DMS 273 (cell line): ENCODE results near the gene GHR.

Source experiments
- DNase-seq: peaks from one replicate; lab custom pipeline; 2025; ENCODE audit not compliant: unreplicated experiment; lab: John Stamatoyannopoulos, UW

Gene GHR

DNA sequence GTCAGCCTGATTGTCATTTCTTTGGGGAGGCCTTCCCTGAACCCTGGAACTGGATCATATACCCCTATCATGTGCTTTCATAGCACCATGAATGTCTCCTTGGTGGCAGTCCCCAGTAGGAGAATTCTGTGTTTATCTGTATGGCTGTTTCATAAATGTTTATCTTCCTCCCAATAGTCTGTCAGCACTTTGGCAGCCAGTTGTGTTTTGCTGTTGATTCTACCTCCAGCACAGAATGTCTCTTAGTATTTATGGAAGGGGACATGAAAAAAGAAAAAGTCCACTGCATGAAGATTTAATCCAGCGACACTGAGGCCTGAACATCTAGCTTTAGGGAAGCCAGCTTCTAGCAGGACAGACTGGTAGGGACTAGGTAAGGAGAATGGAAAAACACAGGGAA lies 38.3 kb downstream of the GHR start:
- no peak for DNase-seq

DNA sequence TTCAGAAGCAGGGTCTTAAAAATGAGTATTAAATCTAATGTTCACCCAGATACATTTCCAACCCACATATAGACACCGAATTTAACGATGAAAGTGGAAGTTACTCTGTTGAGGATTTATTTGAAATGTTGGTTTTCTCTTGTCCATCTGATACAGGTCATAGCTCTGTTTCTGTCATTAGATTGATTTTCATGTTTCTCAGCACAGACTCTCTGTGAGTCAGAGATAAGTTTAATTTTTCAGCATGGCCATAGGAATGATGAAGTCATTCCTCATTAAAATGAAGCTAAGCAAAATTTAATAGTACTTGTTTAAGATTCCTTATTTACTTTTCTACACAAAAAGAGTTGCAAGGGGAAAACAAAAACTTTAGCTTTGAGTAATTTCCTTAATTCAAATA lies 38.8 kb downstream of the GHR start:
- DNase-seq, result no peak

DNA sequence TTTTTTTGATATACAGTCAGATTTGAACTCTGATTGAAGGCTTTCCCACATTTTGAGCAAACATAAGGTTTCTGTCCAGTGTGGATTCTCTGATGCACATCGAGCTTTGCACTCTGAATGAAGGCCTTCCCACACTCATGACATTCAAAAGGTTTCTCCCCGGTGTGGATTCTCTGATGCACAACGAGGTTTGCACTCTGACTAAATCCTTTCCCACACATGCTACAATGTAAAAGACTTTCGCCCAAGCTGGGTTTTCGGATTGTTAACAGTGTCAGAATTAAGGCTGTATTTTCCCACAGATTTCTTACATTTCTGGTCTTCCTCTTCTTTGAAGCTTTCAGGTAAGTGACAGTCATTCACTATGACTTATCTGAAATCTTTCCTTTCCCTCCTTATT lies 44.3 kb downstream of the GHR start:
- no peak for DNase-seq

DNA sequence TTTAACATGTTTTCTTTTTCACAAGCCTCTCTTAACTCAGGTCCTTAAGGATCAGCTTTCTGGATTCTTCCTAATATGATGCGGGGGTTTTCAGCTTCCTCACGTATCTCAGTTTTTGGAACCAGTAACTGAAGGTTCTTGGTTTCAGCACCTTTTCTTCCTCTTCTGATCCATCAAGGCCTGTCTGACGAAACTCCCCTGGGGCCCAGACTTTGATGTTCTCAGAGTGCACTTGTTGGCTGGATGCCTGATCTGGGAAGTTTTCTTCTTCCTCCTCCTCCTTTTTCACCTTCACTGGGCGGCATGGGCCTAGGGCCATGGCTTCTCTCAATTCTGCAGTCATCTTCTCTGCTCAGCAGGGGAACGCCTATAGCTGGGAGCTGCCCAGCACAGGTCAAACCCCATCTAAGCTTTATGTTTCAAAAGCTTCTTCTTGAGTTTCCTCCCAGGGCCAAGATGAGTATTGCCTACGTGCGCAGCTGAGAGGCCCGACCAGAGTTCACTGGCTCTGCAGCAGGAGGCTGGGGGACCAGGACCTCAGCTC lies 44.8 kb downstream of the GHR start:
- DNase-seq, result no peak

DNA sequence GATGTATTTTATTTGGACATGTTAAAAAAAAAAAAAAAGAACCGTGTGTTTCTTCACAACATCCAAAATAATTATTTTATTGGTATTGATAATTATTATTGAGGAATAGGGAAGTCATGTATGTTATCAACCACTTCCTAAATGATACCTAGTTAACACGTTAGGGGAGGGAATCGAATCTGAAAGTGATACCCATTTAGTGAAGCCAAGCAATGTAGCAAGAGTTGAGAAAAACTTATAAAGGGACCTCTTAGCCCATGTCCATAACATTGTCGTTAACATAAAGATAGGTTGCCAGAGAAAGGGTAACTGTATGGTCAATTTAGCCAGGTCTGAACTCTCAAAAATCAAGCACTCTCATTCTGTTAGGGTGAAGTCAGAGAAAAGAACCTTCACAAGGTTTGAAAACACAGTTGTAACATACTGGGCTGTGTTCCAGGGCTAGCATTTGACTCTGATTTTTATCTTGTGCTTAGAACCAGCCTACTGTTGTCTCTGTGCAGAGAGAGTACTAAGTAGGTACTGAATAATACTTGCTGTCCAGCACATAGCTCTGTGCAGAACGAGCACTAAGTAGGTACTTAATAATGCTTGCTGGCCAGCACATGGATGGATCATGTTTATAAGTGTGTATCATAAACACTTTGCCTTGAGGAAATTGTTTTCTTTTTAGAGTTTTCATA lies 60.4 kb downstream of the GHR start:
- no peak for DNase-seq

DNA sequence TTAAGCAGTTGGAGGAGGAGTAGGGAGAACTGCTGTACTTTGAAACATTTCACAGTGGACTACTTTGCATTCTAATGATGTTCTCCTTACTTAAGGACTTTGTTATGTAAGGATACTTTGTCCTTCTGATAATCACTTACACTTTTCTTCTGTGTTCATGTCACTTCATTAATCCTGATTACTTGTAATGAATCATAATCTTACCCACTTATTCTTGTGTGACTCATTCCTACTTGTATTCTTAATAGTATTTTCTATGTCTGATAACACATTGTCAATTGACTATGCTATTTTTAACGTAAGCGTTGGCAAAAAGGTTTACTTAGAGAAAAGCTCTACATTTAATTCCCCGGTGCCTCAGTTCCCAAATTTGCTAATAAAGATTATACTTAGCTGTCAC lies 63.8 kb downstream of the GHR start:
- DNase-seq, result no peak

DNA sequence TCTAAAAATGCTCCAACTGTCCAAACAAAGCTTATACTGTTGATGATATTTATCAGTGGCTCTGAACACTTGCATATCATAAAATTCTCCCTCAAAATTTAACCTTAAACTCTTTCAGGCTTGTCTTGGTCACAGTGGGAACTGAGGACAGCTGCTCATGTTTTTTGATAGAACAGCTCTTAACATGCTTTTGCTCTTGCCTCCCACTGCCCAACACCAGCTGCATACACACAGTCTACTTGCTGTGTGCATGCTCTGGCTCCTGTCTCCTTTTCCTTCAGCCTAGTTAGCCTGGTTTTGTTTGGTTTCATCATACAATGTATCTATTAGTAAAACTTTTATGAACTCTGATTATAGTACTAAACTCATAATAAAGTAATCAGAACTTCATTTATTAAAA lies 64.6 kb downstream of the GHR start:
- no peak for DNase-seq

DNA sequence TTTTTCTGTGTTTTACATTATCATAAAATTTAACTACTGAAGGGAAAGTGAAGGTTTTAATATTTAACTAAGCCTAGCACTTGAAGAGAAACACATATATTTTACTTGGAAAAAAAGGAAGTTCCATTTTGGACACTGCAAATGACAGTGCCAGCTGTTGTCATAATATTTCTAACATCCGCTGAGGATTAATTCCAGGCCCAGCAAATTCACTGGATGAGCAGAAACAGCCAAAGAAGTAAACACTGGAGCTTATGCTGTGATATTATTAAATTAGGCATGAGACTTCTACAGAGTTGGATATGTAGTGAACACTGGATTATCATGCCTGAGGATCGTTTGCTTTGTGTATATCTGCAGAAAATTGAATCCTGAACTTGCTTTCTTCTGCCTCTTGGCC lies 67.6 kb downstream of the GHR start:
- no peak for DNase-seq

DNA sequence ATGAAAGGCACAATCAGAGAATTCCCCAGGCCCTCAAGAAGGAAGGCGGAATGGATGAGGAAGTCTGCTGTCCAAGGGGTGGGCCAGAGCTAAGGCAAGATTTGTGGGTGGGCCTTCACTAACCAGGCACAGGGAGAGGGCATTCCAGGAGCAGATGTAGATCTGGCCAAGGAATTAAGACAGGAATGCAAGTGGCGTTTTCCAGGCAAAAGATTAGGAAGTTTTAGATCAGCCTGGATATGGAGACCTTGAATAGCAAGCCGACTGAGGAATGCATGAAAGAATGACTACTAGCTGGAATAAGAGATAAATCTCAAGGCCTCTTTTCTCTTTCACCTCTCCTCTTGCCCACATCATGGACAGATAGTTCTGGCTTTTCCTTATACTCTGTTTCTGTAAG lies 68.5 kb downstream of the GHR start:
- no peak for DNase-seq

DNA sequence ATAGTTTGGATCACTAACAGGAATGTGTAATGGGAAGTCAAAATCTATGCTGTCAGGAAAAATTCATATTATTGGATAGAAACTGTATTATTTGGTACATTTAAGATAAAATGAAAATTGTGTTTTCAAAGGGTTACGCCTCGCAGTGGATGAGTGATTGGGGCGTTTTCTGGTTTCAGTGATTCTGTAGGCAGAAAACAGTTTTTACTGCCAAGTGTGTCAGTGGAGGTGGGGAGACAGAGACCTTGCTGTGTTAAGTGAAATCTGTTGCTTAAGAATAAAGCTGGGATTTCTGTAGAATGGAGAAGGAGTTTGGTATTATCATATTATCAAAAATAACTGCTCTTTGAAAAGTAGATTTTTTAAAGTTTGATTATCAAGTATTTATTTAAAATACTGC lies 69.7 kb downstream of the GHR start:
- DNase-seq, result no peak

DNA sequence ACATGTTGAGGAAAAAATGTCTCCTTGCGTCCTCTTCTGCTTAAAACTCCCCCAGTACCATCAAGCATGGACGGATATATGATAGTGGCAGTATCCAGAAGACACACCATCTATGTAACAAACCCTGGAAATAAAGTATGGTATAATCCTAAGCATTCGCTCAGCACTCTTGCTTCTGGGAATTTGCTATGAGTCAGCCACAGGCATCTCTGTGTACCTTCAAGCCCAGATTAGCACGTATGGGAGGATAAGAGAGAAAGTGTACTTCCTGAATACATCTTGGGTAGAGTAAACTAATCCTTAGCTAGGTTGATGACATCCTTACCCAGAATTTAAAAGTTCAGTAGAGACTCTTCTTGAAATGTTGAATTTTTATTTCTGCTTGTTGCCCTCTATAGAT lies 71.2 kb downstream of the GHR start:
- DNase-seq, result no peak

DNA sequence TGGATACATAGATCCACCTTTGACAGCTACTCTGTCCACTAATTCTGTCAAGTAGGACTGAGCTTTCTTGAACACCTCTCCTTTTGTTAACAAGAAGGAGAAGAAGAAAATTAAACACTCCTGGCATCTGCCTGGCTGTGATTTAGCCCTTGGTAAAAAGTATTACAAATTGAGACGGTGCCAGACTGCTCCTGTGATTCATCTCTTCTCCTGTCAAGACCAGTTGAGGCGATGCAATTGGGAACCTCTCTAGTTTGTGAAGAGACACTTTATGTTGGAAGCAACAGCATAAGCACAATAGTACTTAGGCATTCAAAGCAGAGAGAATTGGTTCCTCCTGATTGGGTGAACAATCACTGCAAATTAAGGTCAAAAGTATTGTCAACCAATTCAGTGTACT lies 72.7 kb downstream of the GHR start:
- DNase-seq, result no peak

DNA sequence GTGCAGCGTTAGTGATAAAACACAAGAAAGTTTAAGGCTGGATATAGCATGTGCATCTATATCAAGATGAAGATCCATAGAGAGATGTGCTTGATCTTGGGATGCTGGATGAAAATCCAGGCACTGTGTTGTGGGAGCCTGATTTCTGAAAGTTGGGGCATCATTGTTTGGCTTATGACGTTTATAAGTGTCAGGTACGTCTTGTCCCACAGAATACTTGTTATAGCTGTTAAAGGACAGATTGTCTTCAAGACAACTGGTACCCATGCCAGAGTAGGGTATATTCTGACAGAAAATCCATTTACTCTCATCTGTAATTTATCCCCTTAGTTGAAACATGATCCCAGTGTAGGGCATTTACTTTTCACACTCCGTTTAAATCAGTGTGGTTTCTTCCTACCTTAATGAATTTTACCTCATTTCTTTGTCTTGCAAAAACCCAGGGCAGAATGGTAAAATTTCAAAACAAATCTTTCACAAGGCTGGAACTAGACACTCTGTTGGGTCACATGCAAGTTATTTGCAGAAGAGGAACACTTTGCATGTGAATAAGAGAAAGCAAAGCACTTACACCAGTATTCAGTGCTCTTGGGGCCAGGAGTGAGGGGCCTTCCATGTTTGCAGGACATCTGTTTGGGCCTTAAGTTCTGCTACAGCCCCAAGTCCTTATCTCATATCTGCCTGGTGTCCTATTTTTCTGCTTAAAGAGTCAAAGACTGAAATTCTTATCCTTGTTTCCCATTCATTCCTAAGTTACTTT lies 73.3 kb downstream of the GHR start:
- no peak for DNase-seq

DNA sequence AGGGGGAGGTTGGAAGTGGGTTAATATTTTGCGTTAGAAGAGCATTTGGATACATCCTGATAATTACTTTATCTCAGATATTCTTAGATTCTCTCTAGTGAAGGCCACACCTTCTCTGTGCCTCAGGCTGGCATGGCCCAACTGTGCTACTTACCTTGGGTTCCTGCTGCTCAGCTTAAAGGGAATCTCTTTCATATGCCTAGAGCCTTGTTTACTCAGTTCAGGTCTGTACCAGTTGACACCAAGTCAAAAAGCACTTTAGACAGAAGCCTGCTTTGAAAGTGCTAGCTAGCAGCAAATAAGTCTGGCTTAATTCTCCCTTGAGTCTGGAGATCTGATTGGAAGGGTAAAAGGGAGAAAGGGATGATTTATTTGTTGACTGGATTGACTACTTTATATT lies 74.8 kb downstream of the GHR start:
- no peak for DNase-seq

DNA sequence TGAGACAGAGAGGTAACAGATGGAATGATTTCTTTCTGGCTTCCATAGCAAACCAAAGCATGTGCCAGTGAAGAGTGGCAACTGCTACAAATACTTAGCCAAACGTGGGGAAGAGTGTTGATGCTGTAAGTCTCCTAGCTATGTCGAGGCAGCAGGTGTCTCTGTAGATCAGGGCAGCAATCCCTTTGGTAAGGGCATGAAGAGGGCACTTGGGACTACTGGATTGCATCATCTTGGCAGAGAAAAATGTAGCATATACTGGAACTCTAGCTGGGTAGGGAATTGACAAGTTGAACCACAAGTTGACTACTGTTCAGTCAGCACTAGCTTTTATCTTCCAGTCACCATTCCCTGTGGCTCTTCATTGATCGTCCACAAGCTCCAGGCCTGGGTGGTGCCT lies 75.8 kb downstream of the GHR start:
- DNase-seq, result no peak

DNA sequence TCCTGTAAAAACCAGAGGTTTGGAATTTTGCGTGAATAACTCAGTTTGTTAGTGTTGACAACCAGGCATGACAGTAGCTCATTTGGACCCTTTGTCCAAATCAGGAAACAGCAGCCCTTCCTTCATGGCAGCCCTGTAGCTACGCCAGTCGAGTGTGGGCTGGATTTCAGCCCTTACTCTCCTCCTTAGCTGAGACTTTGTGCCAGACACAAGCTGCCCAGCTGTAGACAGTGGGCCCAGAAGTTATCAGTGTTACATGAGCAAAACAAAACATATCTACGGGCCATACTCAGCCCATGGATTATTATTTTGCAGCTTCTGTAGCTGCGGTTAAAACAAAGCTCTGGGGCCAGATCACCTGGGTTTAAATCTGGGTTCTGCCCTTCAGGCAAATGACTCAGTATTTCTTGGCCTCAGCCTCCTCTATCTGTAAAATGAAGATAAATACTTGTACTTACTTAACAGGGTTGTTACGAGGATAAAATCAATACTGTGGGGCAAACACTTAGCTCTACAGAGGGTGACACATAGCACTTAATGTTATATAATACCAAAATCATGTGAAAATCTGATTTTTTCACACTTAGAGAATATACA lies 76.9 kb downstream of the GHR start:
- no peak for DNase-seq

DNA sequence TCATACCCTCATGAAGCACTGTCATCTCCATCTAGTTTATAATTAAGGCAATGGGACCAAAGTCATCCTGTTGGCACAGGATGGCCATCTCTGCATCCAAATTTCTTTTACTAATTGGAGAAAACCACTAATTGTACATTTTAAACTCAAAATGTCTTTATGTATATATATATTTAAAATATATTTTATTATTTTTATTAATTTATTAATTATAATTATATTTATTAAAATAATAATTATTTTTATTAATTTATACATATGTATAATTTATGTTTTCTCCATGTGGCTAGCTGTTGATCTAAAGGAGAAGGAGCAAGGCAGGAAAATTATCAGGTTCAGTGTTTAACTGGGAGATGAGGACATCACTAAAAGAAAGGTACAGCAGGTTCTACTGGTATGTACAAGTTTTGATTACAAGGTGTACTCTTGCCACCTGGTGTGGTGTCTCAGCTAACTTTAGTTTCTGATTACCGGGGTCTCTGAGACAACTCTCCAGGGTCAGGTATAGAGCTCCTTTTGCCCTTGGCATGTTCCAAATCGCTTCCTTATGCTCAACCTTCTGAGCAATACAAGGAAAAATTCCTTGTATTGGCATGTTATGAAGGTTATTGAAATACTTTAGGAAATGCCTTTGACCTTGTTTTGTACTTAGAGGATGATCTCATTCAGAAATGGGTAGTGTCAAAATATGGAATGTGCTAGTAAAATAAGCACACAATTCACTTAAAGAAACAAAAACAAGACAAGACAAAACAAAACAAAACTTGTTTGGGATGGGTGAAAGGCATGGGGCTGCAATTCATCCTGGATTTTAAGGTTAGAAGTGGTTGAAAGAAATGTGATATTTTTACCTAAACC lies 79.6 kb downstream of the GHR start:
- DNase-seq, result no peak

DNA sequence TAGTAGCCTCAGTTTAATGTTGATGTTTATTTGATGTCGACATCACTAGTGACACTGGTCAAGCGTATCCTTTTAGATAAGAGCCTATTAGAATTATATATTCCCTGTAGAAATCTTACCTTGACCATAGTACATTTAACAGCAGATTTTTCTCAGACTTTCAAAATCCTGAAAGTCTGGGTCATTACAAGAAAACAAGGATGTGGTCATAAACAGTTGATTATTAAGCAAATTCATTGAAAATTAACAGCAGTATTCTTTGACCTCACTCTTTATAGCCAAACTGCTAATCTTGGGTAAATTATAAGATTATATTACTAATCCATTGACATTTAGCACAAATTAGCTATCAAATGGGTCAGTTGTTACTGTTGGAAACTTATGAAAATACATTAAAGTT lies 83.4 kb downstream of the GHR start:
- DNase-seq, result no peak

DNA sequence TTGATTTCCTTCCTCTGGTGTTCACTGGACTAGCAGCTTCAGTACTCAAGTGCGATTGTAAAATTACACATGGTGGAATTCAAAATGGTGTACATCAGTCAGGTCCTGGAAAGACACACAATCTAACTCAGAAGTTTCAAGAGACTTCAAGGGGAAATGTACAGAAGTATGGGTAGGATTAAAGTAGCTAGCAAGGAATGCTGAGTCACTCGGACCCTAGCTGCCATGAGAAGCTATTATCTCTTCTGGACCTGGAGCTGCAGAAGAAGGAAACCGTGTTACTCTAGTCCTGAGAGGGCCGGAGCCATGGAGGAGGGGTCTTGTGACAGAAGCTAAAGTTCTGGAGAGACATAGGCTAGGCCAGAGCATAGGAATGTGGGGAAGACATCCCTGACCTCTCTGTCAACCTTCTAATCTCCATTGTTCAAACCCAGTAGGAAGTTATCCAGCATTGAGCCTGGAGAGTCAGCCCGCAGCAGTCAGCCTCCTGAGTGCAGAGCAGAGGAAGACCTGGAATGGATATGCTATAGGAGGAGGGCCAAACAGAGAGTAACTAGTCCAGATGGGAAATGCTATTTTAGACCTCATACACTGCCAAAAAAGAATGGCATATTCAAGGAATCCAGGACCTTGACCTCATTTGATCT lies 84.3 kb downstream of the GHR start:
- DNase-seq, result no peak

DNA sequence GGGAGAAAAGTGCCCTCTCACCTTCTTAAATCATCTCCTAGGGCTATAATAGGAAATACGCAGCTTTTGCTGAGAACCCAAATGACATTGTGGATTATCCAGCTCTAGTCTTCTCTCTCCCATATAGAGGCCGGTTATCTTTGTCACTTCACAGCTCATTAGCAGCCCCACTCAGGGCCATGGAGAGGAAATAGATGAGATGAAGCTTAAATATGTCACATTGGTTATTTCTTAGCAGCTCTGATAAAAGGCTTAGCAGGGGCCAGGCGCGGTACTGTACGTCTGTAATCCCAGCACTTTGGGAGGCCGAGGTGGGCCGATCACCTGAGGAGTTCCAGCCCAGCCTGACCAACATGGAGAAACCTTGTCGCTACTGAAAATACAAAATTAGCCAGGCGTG lies 90.0 kb downstream of the GHR start:
- DNase-seq, result no peak

DNA sequence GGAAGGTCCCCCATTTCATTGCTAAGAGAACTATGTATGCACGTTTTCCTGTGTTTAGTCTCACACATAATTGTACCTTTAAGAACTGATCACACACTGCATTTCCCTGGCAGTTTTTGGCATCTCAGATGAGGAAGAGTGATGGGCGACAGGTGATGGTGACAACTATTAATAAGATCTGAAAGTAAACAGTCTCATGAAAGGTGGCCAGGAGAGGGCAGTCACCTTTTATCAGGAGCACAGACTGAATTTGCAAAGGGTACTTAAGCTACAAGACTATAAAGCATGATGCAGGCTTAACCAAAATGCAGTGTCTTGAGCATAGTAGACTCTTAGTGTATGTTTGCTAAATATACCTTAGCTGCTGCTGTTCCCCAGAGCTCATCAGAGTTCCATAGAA lies 91.5 kb downstream of the GHR start:
- DNase-seq, result peak; percentile 2
